DMS53 (cell line): Measurements from ENCODE around the gene TOMT.
A peak's percentile ranks its signal among the peaks of the same experiment; 100 is the strongest.
"Not testable (repeated sequence)": the region's sequence is repeated elsewhere in the genome, so short reads cannot be mapped to it uniquely, and the experiment has no call there.

Experiments used
- DNase-seq: peaks from one replicate; lab custom pipeline; 2025; lab: John Stamatoyannopoulos, UW

Gene TOMT

GRCh38 chr11:72127923-72128322, 22.2 kb downstream of the TOMT start:
- DNase-seq, result peak; percentile 36

GRCh38 chr11:72129381-72129780, 23.7 kb downstream of the TOMT start:
- no peak for DNase-seq

GRCh38 chr11:72132646-72133045, 26.9 kb downstream of the TOMT start:
- DNase-seq, result no peak

- DNase-seq, result not testable (repeated sequence)
Observed at GRCh38 chr11:72135473-72135872, 29.7 kb downstream of the TOMT start, which contains the start of gene FOLR3. Gene FOLR3 (plus strand): TSS chr11:72135725. CDS start chr11:72135953, 228 bp downstream.

GRCh38 chr11:72135891-72136683, 30.4 kb downstream of the TOMT start:
- DNase-seq, result no peak

- no peak for DNase-seq
Observed at GRCh38 chr11:72136684-72137262, 31.0 kb downstream of the TOMT start.

GRCh38 chr11:72138821-72139390, 33.2 kb downstream of the TOMT start:
- no peak for DNase-seq

- no peak for DNase-seq
Observed at GRCh38 chr11:72139500-72139899, 33.8 kb downstream of the TOMT start.

GRCh38 chr11:72140661-72141060, 34.9 kb downstream of the TOMT start:
- no peak for DNase-seq

- DNase-seq, result no peak
Observed at GRCh38 chr11:72141066-72141465, 35.3 kb downstream of the TOMT start.

GRCh38 chr11:72142086-72142485, 36.4 kb downstream of the TOMT start:
- DNase-seq, result not testable (repeated sequence)

GRCh38 chr11:72142543-72142942, 36.8 kb downstream of the TOMT start:
- DNase-seq, result not testable (repeated sequence)

GRCh38 chr11:72144807-72145565, 39.3 kb downstream of the TOMT start:
- DNase-seq, result no peak

GRCh38 chr11:72146625-72147024, 40.9 kb downstream of the TOMT start:
- DNase-seq, result no peak

- no peak for DNase-seq
Observed at GRCh38 chr11:72150882-72151281, 45.2 kb downstream of the TOMT start.

- not testable (repeated sequence) for DNase-seq
Observed at GRCh38 chr11:72153874-72154273, 48.1 kb downstream of the TOMT start.

GRCh38 chr11:72154816-72155215, 49.1 kb downstream of the TOMT start:
- no peak for DNase-seq

- no peak for DNase-seq
Observed at GRCh38 chr11:72155751-72156150, 50.0 kb downstream of the TOMT start.

GRCh38 chr11:72157131-72157530, 51.4 kb downstream of the TOMT start:
- DNase-seq, result no peak
